Smooth muscle cell (in vitro differentiated cells): ENCODE measurements around the gene SPATA12. TPM values are rescaled to one million over a fixed set of nuclear protein-coding genes. Genes with fewer than 3 reads are reported as not detected.

ENCODE experiments used
- DNase-seq: peaks from one replicate; lab custom pipeline; 2025; ENCODE audit not compliant: unreplicated experiment; lab: John Stamatoyannopoulos, UW
- H2AFZ ChIP-seq: fragments of 200-600 bp; sonication (generic); 2 replicates; pipeline ENCODE4 v1.6.0; 2016; ENCODE audit warnings: antibody characterized with exemption, low read depth, mild to moderate bottlenecking
- H3F3A ChIP-seq: fragments of 200-600 bp; sonication (generic); 2 replicates; pipeline ENCODE4 v1.6.0; 2017; ENCODE audit warnings: antibody characterized with exemption, low read depth
- H3K27ac ChIP-seq: fragments of 200-600 bp; sonication (generic); 2 replicates; pipeline ENCODE4 v1.5.1; 2016; ENCODE audit warnings: low read depth, mild to moderate bottlenecking
- H3K27me3 ChIP-seq: fragments of 200-600 bp; sonication (generic); 2 replicates; pipeline ENCODE4 v1.6.1; 2016; ENCODE audit warnings: low read depth, mild to moderate bottlenecking
- H3K36me3 ChIP-seq: fragments of 200-600 bp; sonication (generic); 2 replicates; pipeline ENCODE4 v1.5.1; 2016; ENCODE audit warnings: low read depth
- H3K4me1 ChIP-seq: fragments of 200-600 bp; sonication (generic); 2 replicates; pipeline ENCODE4 v1.5.1; 2016; ENCODE audit warnings: low read depth
- H3K4me2 ChIP-seq: fragments of 200-600 bp; sonication (generic); 2 replicates; pipeline ENCODE4 v1.6.0; 2016; ENCODE audit warnings: mild to moderate bottlenecking
- H3K4me3 ChIP-seq: fragments of 200-600 bp; sonication (generic); 2 replicates; pipeline ENCODE4 v1.5.1; 2016; ENCODE audit warnings: mild to moderate bottlenecking
- H3K79me2 ChIP-seq: fragments of 200-600 bp; sonication (generic); 2 replicates; pipeline ENCODE4 v1.6.0; 2016; ENCODE audit warnings: low read depth, mild to moderate bottlenecking
- H3K9ac ChIP-seq: fragments of 200-600 bp; sonication (generic); 2 replicates; pipeline ENCODE4 v1.6.0; 2016; ENCODE audit warnings: low read depth
- H3K9me3 ChIP-seq: fragments of 200-600 bp; sonication (generic); replicated peaks from 2 replicates; pipeline ENCODE4 v1.5.1; 2016; ENCODE audit warnings: low read depth
- H4K20me1 ChIP-seq: fragments of 200-600 bp; sonication (generic); 2 replicates; pipeline ENCODE4 v1.6.0; 2016; ENCODE audit warnings: low read depth
- CTCF ChIP-seq: fragments of 200-600 bp; sonication (generic); IDR thresholded peaks from 2 replicates; pipeline ENCODE4 v1.5.1; 2017; ENCODE audit warnings: borderline replicate concordance, mild to moderate bottlenecking, antibody characterized with exemption; ENCODE audit not compliant: insufficient read depth, poor library complexity, severe bottlenecking
- WGBS: methylation state at CpG from one replicate; pipeline ENCODE4 v1.1.7; 2016; ENCODE audit warnings: low lambda C conversion rate; 5-methylcytosine and 5-hydroxymethylcytosine counted together
- polyA plus RNA-seq: library from polyadenylated mRNA; unstranded; fragments of >200 nt; fragmentation: Nextera tagmentation; extraction: Ambion mirVana; gene quantifications from 2 replicates; pipeline ENCODE4 v1.2.1, GENCODE V29; 2016
- total RNA-seq: library from RNA; depleted of rRNA; stranded (reverse); fragments of >200 nt; gene quantifications from 2 replicates; pipeline ENCODE4 v1.2.3, GENCODE V29; 2014

The SPATA12 gene
- total and polyA plus RNA-seq, 2 experiments from 2014 or later, result not detected

DNA sequence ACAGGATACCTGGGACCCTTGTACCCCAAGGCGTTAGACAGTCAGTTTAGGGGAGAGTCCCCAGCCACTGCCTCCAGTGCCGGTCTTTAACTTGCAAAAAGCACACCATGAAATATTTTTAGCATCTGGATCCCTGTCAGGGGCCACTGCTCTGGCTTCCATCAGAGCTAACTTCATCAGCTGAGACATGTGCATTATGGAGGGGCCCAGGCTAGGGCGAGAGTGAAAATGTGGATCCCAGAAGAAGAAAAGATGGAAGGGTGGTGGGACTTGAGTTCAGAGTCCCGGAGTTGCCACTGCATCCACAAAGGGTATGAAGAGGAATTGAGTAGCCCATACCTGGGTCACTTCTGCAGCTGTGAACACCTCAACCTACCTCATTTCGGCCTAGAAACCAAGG lies 23.5 kb upstream of the SPATA12 start:
- H3K4me1 ChIP-seq, result no peaks in the 10 kb centered on the region
- H4K20me1 ChIP-seq, result no peaks in the 10 kb centered on the region
- no peak overlapping the region for H3K27ac ChIP-seq
- peaks cover 5% of the 10 kb centered on the region for H3F3A ChIP-seq
- no peaks in the 10 kb centered on the region for H3K9me3 ChIP-seq
- H2AFZ ChIP-seq, result no peak overlapping the region
- H3K79me2 ChIP-seq, result no peaks in the 10 kb centered on the region
- TF ChIP-seq CTCF, result no peak
- no peaks in the 10 kb centered on the region for H3K36me3 ChIP-seq
- no peak overlapping the region for H3K4me2 ChIP-seq
- no peak overlapping the region for H3K9ac ChIP-seq
- 60% methylated on average over 5 of the region's 5 CpGs for WGBS
- no peak for DNase-seq
- no peaks in the 10 kb centered on the region for H3K27me3 ChIP-seq
- no peak overlapping the region for H3K4me3 ChIP-seq

DNA sequence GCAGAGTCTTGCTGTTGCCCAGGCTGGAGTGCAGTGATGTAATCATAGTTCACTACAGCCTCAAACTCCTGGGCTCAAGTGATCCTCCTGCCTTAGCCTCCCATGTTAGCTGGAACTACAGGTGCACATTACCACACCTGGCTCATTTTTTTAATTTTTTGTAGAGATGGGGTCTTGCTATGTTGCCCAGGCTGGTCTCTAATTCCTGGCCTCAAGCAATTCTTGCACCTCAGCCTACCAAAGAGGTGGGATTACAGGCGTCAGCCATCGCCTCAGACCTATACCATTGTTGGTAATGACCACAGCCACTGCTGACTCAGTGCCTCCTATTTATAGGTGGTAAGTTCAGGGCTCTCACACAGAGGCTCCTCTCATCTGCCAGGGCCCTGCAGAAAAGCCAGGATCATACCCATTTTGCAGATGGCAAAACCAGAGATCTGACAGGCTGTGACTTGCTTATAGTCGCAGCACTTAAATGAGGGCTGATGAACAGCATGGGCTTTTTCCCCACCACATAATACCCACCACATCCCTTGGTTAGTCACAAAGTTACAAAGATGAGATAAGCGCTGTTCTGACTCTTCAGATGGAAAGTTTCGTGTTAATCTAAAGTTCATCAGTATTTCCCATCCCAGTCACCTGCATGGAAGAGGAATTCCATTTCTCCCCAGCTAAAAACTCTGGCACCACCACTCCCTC lies 21.8 kb upstream of the SPATA12 start:
- Histone ChIP-seq H3K4me2 (no peak overlapping the region), H4K20me1 (no peaks in the 10 kb centered on the region), H2AFZ (no peak overlapping the region), H3F3A (peaks cover 5% of the 10 kb centered on the region), H3K4me3 (no peak overlapping the region), H3K27ac (no peak overlapping the region), H3K9ac (no peak overlapping the region), H3K9me3 (no peaks in the 10 kb centered on the region), H3K4me1 (no peaks in the 10 kb centered on the region), H3K79me2 (no peaks in the 10 kb centered on the region), H3K36me3 (no peaks in the 10 kb centered on the region), H3K27me3 (no peaks in the 10 kb centered on the region)
- no peak for DNase-seq
- WGBS, result 95% methylated on average over 5 of the region's 5 CpGs
- no peak for TF ChIP-seq CTCF

- no peak for DNase-seq
- Histone ChIP-seq H3K27me3 (no peaks in the 10 kb centered on the region), H3F3A (peaks cover 5% of the 10 kb centered on the region), H3K36me3 (no peaks in the 10 kb centered on the region), H3K4me2 (no peak overlapping the region), H3K4me3 (no peak overlapping the region), H3K79me2 (no peaks in the 10 kb centered on the region), H3K4me1 (no peaks in the 10 kb centered on the region), H3K9me3 (no peaks in the 10 kb centered on the region), H3K27ac (no peak overlapping the region), H3K9ac (no peak overlapping the region), H2AFZ (no peak overlapping the region), H4K20me1 (no peaks in the 10 kb centered on the region)
- 79% methylated on average over 6 of the region's 6 CpGs for WGBS
- no peak for TF ChIP-seq CTCF
These were observed 18.8 kb upstream of the SPATA12 start for GRCh38 chr3:57041674-57042073.

GRCh38 chr3:57043518-57043917 lies 16.9 kb upstream of the SPATA12 start:
- H3K9me3 ChIP-seq, result no peaks in the 10 kb centered on the region
- no peak for TF ChIP-seq CTCF
- H3K36me3 ChIP-seq, result no peaks in the 10 kb centered on the region
- 91% methylated on average over 1 of the region's 1 CpG for WGBS
- DNase-seq, result no peak
- no peaks in the 10 kb centered on the region for H4K20me1 ChIP-seq
- no peak overlapping the region for H3K4me3 ChIP-seq
- H3F3A ChIP-seq, result no peaks in the 10 kb centered on the region
- H3K9ac ChIP-seq, result no peak overlapping the region
- no peaks in the 10 kb centered on the region for H3K27me3 ChIP-seq
- H3K4me2 ChIP-seq, result no peak overlapping the region
- no peaks in the 10 kb centered on the region for H3K4me1 ChIP-seq
- H3K27ac ChIP-seq, result no peak overlapping the region
- H2AFZ ChIP-seq, result no peak overlapping the region
- H3K79me2 ChIP-seq, result no peaks in the 10 kb centered on the region
